ENCODE measurements around the gene EPS15.

Gene EPS15

GRCh38 chr1:51310871-51311613 is 208.0 kb downstream of the EPS15 start:
- no peak overlapping the region for H3K4me3 ChIP-seq (ENCODE audit: low read depth, low read length)
- TF ChIP-seq, protein P1, sequence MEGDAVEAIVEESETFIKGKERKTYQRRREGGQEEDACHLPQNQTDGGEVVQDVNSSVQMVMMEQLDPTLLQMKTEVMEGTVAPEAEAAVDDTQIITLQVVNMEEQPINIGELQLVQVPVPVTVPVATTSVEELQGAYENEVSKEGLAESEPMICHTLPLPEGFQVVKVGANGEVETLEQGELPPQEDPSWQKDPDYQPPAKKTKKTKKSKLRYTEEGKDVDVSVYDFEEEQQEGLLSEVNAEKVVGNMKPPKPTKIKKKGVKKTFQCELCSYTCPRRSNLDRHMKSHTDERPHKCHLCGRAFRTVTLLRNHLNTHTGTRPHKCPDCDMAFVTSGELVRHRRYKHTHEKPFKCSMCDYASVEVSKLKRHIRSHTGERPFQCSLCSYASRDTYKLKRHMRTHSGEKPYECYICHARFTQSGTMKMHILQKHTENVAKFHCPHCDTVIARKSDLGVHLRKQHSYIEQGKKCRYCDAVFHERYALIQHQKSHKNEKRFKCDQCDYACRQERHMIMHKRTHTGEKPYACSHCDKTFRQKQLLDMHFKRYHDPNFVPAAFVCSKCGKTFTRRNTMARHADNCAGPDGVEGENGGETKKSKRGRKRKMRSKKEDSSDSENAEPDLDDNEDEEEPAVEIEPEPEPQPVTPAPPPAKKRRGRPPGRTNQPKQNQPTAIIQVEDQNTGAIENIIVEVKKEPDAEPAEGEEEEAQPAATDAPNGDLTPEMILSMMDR (IDR thresholded peaks at IDR 0.05; ENCODE audit: low read depth, low read length), result no peak

DNA sequence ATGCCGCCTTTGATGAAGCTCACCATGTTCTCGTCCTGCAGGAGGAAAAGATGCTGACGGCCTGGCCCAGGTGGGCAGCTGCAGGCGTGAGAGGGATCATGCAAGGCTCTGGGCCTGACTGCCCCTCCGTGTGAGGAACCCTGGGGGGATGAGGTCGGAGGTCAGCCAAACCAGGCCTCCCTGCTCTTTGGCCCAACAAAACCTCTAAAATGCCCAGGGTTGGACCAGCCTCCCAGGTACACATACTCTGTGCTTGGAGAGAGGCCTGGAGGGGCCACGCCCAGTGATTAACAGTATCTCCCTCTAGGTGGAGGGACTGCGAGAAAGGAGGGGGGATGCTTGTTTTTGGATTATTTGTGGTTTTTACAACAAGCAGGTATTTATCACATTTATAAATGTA is 209.8 kb downstream of the EPS15 start:
- TF ChIP-seq, protein P1 (IDR thresholded peaks at IDR 0.05; ENCODE audit: low read depth, low read length), result no peak
- H3K4me3 ChIP-seq (ENCODE audit: low read depth, low read length), result no peak overlapping the region

DNA sequence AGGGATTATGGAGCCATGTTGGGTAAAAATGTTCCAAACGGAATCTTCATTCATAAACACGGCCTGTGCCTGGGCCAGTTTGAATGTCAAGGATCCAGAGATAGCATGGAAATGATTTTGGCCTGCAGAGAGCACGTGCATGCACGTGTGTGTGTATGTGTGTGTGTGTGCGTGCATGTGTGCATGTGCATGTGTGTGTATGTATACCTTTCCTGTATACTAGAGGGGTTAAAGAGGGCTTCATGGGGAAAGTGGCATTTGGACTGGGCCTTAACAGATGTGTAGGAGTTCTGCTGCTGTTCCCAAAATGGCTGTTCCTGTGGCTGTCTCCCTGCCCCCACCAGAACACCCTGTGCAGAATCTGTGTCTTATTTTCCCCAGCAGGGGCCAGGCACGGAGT is 210.4 kb downstream of the EPS15 start:
- TF ChIP-seq, protein P1 (IDR thresholded peaks at IDR 0.05; ENCODE audit: low read depth, low read length), result no peak

DNA sequence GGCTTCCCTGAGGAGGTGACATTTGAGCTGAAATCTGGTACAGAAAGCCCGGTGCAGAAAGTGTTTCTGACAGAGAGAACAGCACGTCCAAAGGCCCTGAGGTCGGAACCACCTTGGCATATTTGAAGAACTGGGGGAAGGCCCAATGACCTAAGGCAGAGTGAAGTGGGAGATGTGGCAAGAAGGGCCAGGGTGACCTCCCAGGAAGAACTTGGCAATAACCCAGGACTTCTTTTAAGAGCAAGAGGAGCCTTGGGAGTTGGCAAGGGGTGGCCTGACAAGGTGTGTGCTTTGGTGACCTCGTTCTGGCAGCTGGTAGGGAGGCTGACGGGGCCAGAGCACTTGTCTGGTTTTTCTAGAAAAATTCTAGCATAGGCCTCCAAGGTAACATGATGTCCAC is 212.1 kb downstream of the EPS15 start:
- no peak overlapping the region for H3K4me3 ChIP-seq (ENCODE audit: low read depth, low read length)
- TF ChIP-seq, protein P1 (IDR thresholded peaks at IDR 0.05; ENCODE audit: low read depth, low read length), result no peak

More for the DNA sequence above, 210.4 kb downstream of the EPS15 start:
- H3K4me3 ChIP-seq (ENCODE audit: low read depth, low read length), result no peak overlapping the region

GRCh38 chr1:51305371-51305823 is 213.7 kb downstream of the EPS15 start:
- TF ChIP-seq, protein P1 (IDR thresholded peaks at IDR 0.05; ENCODE audit: low read depth, low read length), result no peak
- no peak overlapping the region for H3K4me3 ChIP-seq (ENCODE audit: low read depth, low read length)

DNA sequence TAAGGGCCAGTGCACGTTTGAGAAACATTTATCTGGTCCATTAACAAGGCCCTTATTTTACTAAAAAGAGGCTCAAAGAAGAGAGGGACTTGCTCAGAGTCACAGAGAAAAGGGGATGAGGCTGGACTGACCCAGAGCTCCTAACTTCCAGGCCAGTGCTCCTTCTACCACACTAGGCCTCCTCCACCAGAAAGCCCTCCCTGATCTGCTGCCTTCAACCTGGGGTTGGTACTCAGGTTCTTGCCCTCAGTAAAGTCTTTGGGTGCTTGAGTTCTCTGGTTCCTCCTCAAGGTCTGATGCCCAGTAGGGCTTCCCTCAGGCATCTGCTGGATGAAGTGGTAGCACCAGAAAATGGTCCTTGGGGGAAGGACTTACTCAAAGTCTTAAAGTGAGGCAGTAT is 214.7 kb downstream of the EPS15 start:
- TF ChIP-seq, protein P1 (IDR thresholded peaks at IDR 0.05; ENCODE audit: low read depth, low read length), result no peak
- H3K4me3 ChIP-seq (ENCODE audit: low read depth, low read length), result no peak overlapping the region
